IMR-90 (cell line): ENCODE data around the gene BAD. TPM values are rescaled to one million over a fixed set of nuclear protein-coding genes. Genes with fewer than 3 reads are reported as not detected.

ENCODE experiments used
- ATAC-seq: fragments of 200-7000 bp; cut with Tn5 transposase; 2 replicates; pipeline ENCODE4 v1.9.1; 2020; ENCODE audit warnings: low read depth, mild to moderate bottlenecking, moderate library complexity
- BruUV-seq: library from RNA; stranded (reverse); fragments of 400-500 nt; replicated peaks from 2 replicates; lab custom pipeline; 2021; lab: Mats Ljungman, UMichigan
- CTCF ChIA-PET: fragments of 300-600 bp; formaldehyde crosslinking; extraction: SDS; loops from one replicate; lab custom pipeline; 2021; ENCODE audit warnings: antibody characterized with exemption; lab: Yijun Ruan, JAX
- POLR2A ChIA-PET: fragments of 300-600 bp; sonication (Branson Sonifier 250); formaldehyde crosslinking; loops from one replicate; lab custom pipeline; 2022; ENCODE audit warnings: antibody characterized with exemption; ENCODE audit not compliant: unreplicated experiment; lab: Charles Lee
- DNase-seq: peaks from one replicate; pipeline ENCODE4 v3.0.0; 2013
- H2AFZ ChIP-seq: replicated peaks from 2 replicates; pipeline ENCODE3; 2013; ENCODE audit warnings: low read length, mild to moderate bottlenecking; ENCODE audit not compliant: poor library complexity
- H2AK5ac ChIP-seq: 2 replicates; pipeline ENCODE4 v1.6.1; 2013; ENCODE audit warnings: low read depth, low read length, inconsistent platforms
- H2AK9ac ChIP-seq: replicated peaks from 2 replicates; pipeline ENCODE3; 2013; ENCODE audit warnings: mild to moderate bottlenecking, low read depth, low read length, moderate library complexity; ENCODE audit not compliant: poor library complexity
- H2BK120ac ChIP-seq: 2 replicates; pipeline ENCODE4 v1.6.1; 2013; ENCODE audit warnings: low read depth, low read length, inconsistent platforms
- H2BK15ac ChIP-seq: 3 replicates; pipeline ENCODE4 v1.6.1; 2013; ENCODE audit warnings: low read depth, low read length, inconsistent platforms
- H2BK20ac ChIP-seq: 2 replicates; pipeline ENCODE4 v1.6.1; 2013; ENCODE audit warnings: low read depth, mild to moderate bottlenecking, inconsistent platforms, low read length, moderate library complexity
- H2BK5ac ChIP-seq: 2 replicates; pipeline ENCODE4 v1.6.1; 2013; ENCODE audit warnings: mild to moderate bottlenecking, low read depth, low read length, inconsistent platforms; ENCODE audit not compliant: poor library complexity, severe bottlenecking
- H3K14ac ChIP-seq: replicated peaks from 2 replicates; pipeline ENCODE4 v1.6.1; 2013; ENCODE audit warnings: low read depth, low read length, inconsistent platforms
- H3K18ac ChIP-seq: 2 replicates; pipeline ENCODE4 v1.6.1; 2013; ENCODE audit warnings: low read depth, low read length, control low read depth
- H3K23ac ChIP-seq: 2 replicates; pipeline ENCODE4 v1.6.1; 2013; ENCODE audit warnings: low read depth, low read length, inconsistent platforms
- H3K27ac ChIP-seq: 2 replicates; pipeline ENCODE4 v1.5.1; 2013; ENCODE audit warnings: mild to moderate bottlenecking, control low read depth, low read length; ENCODE audit not compliant: insufficient read depth
- H3K27me3 ChIP-seq: 2 replicates; pipeline ENCODE4 v1.6.1; 2013; ENCODE audit warnings: low read length; ENCODE audit not compliant: control insufficient read depth, insufficient read depth
- H3K36me3 ChIP-seq: 2 replicates; pipeline ENCODE4 v1.6.1; 2013; ENCODE audit warnings: low read length, mixed read lengths; ENCODE audit not compliant: control insufficient read depth, insufficient read depth
- H3K4ac ChIP-seq: 2 replicates; pipeline ENCODE4 v1.6.1; 2013; ENCODE audit warnings: low read depth, low read length, inconsistent platforms
- H3K4me1 ChIP-seq: 2 replicates; pipeline ENCODE4 v1.6.1; 2013; ENCODE audit warnings: low read length, mixed read lengths; ENCODE audit not compliant: control insufficient read depth, insufficient read depth
- H3K4me2 ChIP-seq: 2 replicates; pipeline ENCODE4 v1.6.1; 2013; ENCODE audit warnings: low read depth, mild to moderate bottlenecking, control low read depth, low read length, moderate library complexity
- H3K4me3 ChIP-seq: 2 replicates; pipeline ENCODE4 v1.5.1; 2013; ENCODE audit warnings: low read depth, mild to moderate bottlenecking, control low read depth, low read length, moderate library complexity; ENCODE audit not compliant: insufficient read depth
- H3K56ac ChIP-seq: 2 replicates; pipeline ENCODE4 v1.6.1; 2013; ENCODE audit warnings: low read length, inconsistent platforms; ENCODE audit not compliant: insufficient read depth; ENCODE audit errors: extremely low read depth
- H3K79me1 ChIP-seq, 2 experiments: 2 replicates each; pipeline ENCODE4 v1.6.1; 2013; ENCODE audit warnings: low read length in 2 of 2, inconsistent platforms in 1 of 2, low read depth in 1 of 2
- H3K9ac ChIP-seq: 2 replicates; pipeline ENCODE4 v1.6.1; 2013; ENCODE audit warnings: low read depth, low read length, control low read depth
- H3K9me1 ChIP-seq: 2 replicates; pipeline ENCODE4 v1.6.1; 2013; ENCODE audit warnings: low read length, inconsistent platforms; ENCODE audit not compliant: insufficient read depth
- H3K9me3 ChIP-seq: 2 replicates; pipeline ENCODE4 v1.6.1; 2013; ENCODE audit warnings: low read length; ENCODE audit not compliant: control insufficient read depth, insufficient read depth
- H4K20me1 ChIP-seq: 2 replicates; pipeline ENCODE4 v1.6.1; 2013; ENCODE audit warnings: low read length, inconsistent platforms; ENCODE audit not compliant: insufficient read depth
- H4K5ac ChIP-seq: 2 replicates; pipeline ENCODE4 v1.6.1; 2013; ENCODE audit warnings: mild to moderate bottlenecking, low read depth, low read length, control low read depth
- H4K8ac ChIP-seq, 2 experiments: 2 replicates each; pipeline ENCODE4 v1.6.1; 2013; ENCODE audit warnings: low read depth in 2 of 2, low read length in 2 of 2, control low read depth in 1 of 2, inconsistent platforms in 1 of 2
- H4K91ac ChIP-seq: 2 replicates; pipeline ENCODE4 v1.6.1; 2013; ENCODE audit warnings: low read depth, low read length, inconsistent platforms; ENCODE audit not compliant: insufficient read depth
- BHLHE40 ChIP-seq: fragments of 150-350 bp; IDR thresholded peaks from 2 replicates; pipeline ENCODE4 v1.6.1; 2016; ENCODE audit warnings: mild to moderate bottlenecking, low read depth, low read length
- CHD1 ChIP-seq: IDR thresholded peaks from 2 replicates; pipeline ENCODE4 v1.6.1; 2012; ENCODE audit warnings: low read depth, low read length, improper control_type of control experiment
- CTCF ChIP-seq: conservative IDR thresholded peaks from 2 replicates; pipeline ENCODE4 v1.5.1; 2012; ENCODE audit warnings: mild to moderate bottlenecking, low read depth, low read length, improper control_type of control experiment
- ELK1 ChIP-seq: fragments of 150-350 bp; IDR thresholded peaks from 2 replicates; pipeline ENCODE4 v1.6.1; 2016; ENCODE audit warnings: low read depth, mild to moderate bottlenecking, low read length, moderate library complexity, borderline replicate concordance
- MAFK ChIP-seq: IDR thresholded peaks from 2 replicates; pipeline ENCODE4 v1.6.1; 2012; ENCODE audit warnings: low read depth, low read length, improper control_type of control experiment
- MAZ ChIP-seq: IDR thresholded peaks from 2 replicates; pipeline ENCODE4 v1.6.1; 2012; ENCODE audit warnings: low read depth, mild to moderate bottlenecking, low read length, improper control_type of control experiment, moderate library complexity, borderline replicate concordance
- RAD21 ChIP-seq: IDR thresholded peaks from 2 replicates; pipeline ENCODE4 v1.6.1; 2012; ENCODE audit warnings: low read length, improper control_type of control experiment
- RCOR1 ChIP-seq: IDR thresholded peaks from 2 replicates; pipeline ENCODE4 v1.6.1; 2012; ENCODE audit warnings: mild to moderate bottlenecking, low read length, improper control_type of control experiment; ENCODE audit not compliant: insufficient replicate concordance
- RFX5 ChIP-seq: IDR thresholded peaks from 2 replicates; pipeline ENCODE4 v1.8.0; 2012; ENCODE audit warnings: low read depth, mild to moderate bottlenecking, low read length, moderate library complexity
- SMC3 ChIP-seq: fragments of 150-350 bp; IDR thresholded peaks from 2 replicates; pipeline ENCODE4 v1.6.1; 2016; ENCODE audit warnings: low read depth, mild to moderate bottlenecking, antibody characterized with exemption, low read length, moderate library complexity
- WGBS, 2 experiments: methylation state at CpG; one replicate each; pipeline versions ENCODE4 v1.1.5 to v1.1.7; 2013; ENCODE audit warnings: missing lambda C conversion rate in 2 of 2; ENCODE audit not compliant: insufficient read length in 1 of 2; ENCODE audit errors: extremely low coverage in 2 of 2; 5-methylcytosine and 5-hydroxymethylcytosine counted together
- dilution Hi-C: fragments of 300-500 bp; cut with HindIII; formaldehyde crosslinking; loops from one replicate; pipeline ENCODE4 v1.14.3; 2018; ENCODE audit warnings: low sequenced_read_pairs; ENCODE audit not compliant: unreplicated experiment
- in situ Hi-C: fragments of 300-500 bp; cut with MboI; formaldehyde crosslinking; loops from 3 replicates; pipeline ENCODE4 v1.14.3; 2019; ENCODE audit warnings: low sequenced_read_pairs, inconsistent platforms, mixed read lengths
- intact Hi-C: fragments of 100-400 bp; cut with micrococcal nuclease; formaldehyde crosslinking; loops from 2 replicates; pipeline ENCODE4 v1.10.0; 2022
- polyA plus RNA-seq, 3 experiments: library from polyadenylated mRNA; depleted of rRNA; stranded (reverse); fragments of >200 nt; gene quantifications; 2 replicates each; pipeline ENCODE4 v1.2.3, GENCODE V29; 2012; ENCODE audit warnings: low replicate concordance in 1 of 3
- total RNA-seq: library from RNA; depleted of rRNA; stranded (reverse); fragments of >200 nt; gene quantifications from 2 replicates; pipeline ENCODE4 v1.2.3, GENCODE V29; 2012

BAD gene
- total and polyA plus RNA-seq, 2 of the 4 experiments (the other 2 are of a cell fraction) = 30.3 to 68.0 TPM

GRCh38 chr11:64314146-64314804 is 29.8 kb upstream of the BAD start:
- Histone ChIP-seq H3K9me1 (peaks cover 5% of the 10 kb centered on the region), H3K36me3 (peaks cover 12% of the 10 kb centered on the region; the same call in 1 of the 2 replicates), H2BK120ac (no peak overlapping the region), H2AFZ (no peak overlapping the region), H4K8ac (no peak overlapping the region), H3K56ac (no peak overlapping the region), H3K9me3 (no peaks in the 10 kb centered on the region), H2AK5ac (no peak overlapping the region), H4K91ac (no peak overlapping the region), H3K18ac (no peak overlapping the region), H4K5ac (no peak overlapping the region), H3K27me3 (no peaks in the 10 kb centered on the region), H2BK15ac (no peak overlapping the region), H3K23ac (no peak overlapping the region), H4K20me1 (no peaks in the 10 kb centered on the region), H3K4me3 (no peak overlapping the region), H3K4ac (no peak overlapping the region), H2BK20ac (no peak overlapping the region), H3K79me1 (peaks cover 11 to 38% of the 10 kb centered on the region in 2 experiments), H3K27ac (no peak overlapping the region), H3K14ac (no peak overlapping the region), H3K4me2 (no peak overlapping the region), H3K9ac (no peak overlapping the region), H2BK5ac (no peak overlapping the region), H2AK9ac (peak overlapping the region; percentile 65), H3K4me1 (peaks cover 5% of the 10 kb centered on the region)
- ChIA-PET CTCF (no interaction called here), POLR2A (no interaction called here)
- intact Hi-C loops = no loop called here
- TF ChIP-seq ELK1 = no peak
- no peak for TF ChIP-seq RFX5
- no peak for TF ChIP-seq SMC3
- no peak for TF ChIP-seq MAZ
- no peak for TF ChIP-seq BHLHE40
- 0 out of 2 replicates have a peak, but pooled peaks have one; percentile 9 for TF ChIP-seq RAD21
- no peak for TF ChIP-seq MAFK
- no peak for TF ChIP-seq CHD1
- TF ChIP-seq CTCF = peak; percentile 27; the same call in 1 of the 2 replicates
- no peak for TF ChIP-seq RCOR1
- ATAC-seq (no peak), DNase-seq (no peak)
- in situ Hi-C loops = no loop called here
- dilution Hi-C loops = no loop called here
- no TSS peak for BruUV-seq
- WGBS, 2 experiments = 87% methylated on average over 10 of the region's 19 CpGs; no CpG with 5 or more reads in 1 of the 2 experiments
